Right lobe of liver (tissue), 6 donors: Measurements from ENCODE around the gene TYW3. TPM values are rescaled to one million over a fixed set of nuclear protein-coding genes. Genes with fewer than 3 reads are reported as not detected.

Experiments used
- ATAC-seq, 4 donors: fragments of 200-7000 bp; cut with Tn5 transposase; one replicate each; pipeline ENCODE4 v1.9.1; 2020; ENCODE audit warnings: mild to moderate bottlenecking in 4 of 4, moderate library complexity in 4 of 4
- DNase-seq, 3 donors: peaks; one replicate each; pipeline ENCODE4 v3.0.0-alpha.2; 2020
- H3K27ac ChIP-seq, 3 donors: fragments of 200-600 bp; one replicate each; pipeline ENCODE4 v1.8.0; 2022
- H3K27me3 ChIP-seq, 2 donors: fragments of 200-600 bp; one replicate each; pipeline ENCODE4 v1.8.0; 2022
- H3K36me3 ChIP-seq, 4 donors: fragments of 200-600 bp; sonication (generic) in 1 of 4; one replicate each; pipeline versions ENCODE4 v1.5.1 to v1.8.0; 2017 to 2022; ENCODE audit warnings: control low read depth in 1 of 4
- H3K4me1 ChIP-seq, 4 donors: fragments of 200-600 bp; sonication (generic) in 1 of 4; one replicate each; pipeline versions ENCODE4 v1.5.1 to v1.8.0; 2017 to 2022; ENCODE audit warnings: control low read depth in 1 of 4
- H3K4me3 ChIP-seq, 3 donors: fragments of 200-600 bp; one replicate each; pipeline ENCODE4 v1.8.0; 2022
- H3K9me3 ChIP-seq, 4 donors: fragments of 200-600 bp; sonication (generic) in 1 of 4; one replicate each; pipeline versions ENCODE4 v1.5.1 to v1.8.0; 2017 to 2022; ENCODE audit warnings: control low read depth in 1 of 4
- POLR2A ChIP-seq: fragments of 450-650 bp; IDR thresholded peaks from one replicate; pipeline ENCODE4 v1.6.1; 2017; ENCODE audit warnings: antibody characterized with exemption, mild to moderate bottlenecking
- WGBS: methylation state at CpG from one replicate; pipeline ENCODE4 v1.1.6; 2018; ENCODE audit warnings: low coverage, low lambda C conversion rate; ENCODE audit not compliant: insufficient coverage; ENCODE audit errors: missing lambda C conversion rate; 5-methylcytosine and 5-hydroxymethylcytosine counted together
- intact Hi-C, 2 donors: fragments of 100-400 bp; cut with DNase I; formaldehyde crosslinking; loops; one replicate each; pipeline versions ENCODE4 v1.11.2 to v1.14.1; 2022
- total RNA-seq, 6 experiments: library from RNA; depleted of rRNA in 2 of 6; stranded (reverse); fragments of >200 nt in 2 of 6; fragmentation: NEBNext Ultra II Directional in 3 of 6; extraction: Animal tissue kit (Norgen Biotek cat#: 25700) in 3 of 6; gene quantifications; one replicate each; pipeline versions ENCODE4 v1.1.0 to v1.2.4, GENCODE V29; 2016 to 2023
- TF ChIP-seq, protein P1 (sequence below), 4 donors: fragments of 200-600 bp in 3 of 4; fragments of 450-650 bp in 1 of 4; IDR thresholded peaks; one replicate each; pipeline versions ENCODE4 v1.5.1 to v1.8.0; 2016 to 2022; ENCODE audit warnings: antibody characterized with exemption in 4 of 4, mild to moderate bottlenecking in 2 of 4
- donor health status: DM: no; HTN: yes; CAD: no.
- donor health status: DM: no; HTN: no; CAD: no.
- donor health status: DM: no; HTN: no; CAD: no.
- donor health status: DM: no; HTN: yes; CAD: no.
- donor health status: DM: no; HTN: yes; CAD: no.

TYW3 gene
- total RNA-seq, 6 experiments from 2014 or later = 7.4 to 10.8 (median 8.5) TPM

GRCh38 chr1:74777525-74777924, 44.6 kb downstream of the TYW3 start:
- Histone ChIP-seq H3K27ac (no peak overlapping the region), H3K4me1 (no peaks in the 10 kb centered on the region), H3K4me3 (no peak overlapping the region), H3K27me3 (no peaks in the 10 kb centered on the region), H3K9me3 (no peaks in the 10 kb centered on the region), H3K36me3 (no peaks in the 10 kb centered on the region)
- DNase-seq (no peak), ATAC-seq (no peak)
- TF ChIP-seq, protein P1, sequence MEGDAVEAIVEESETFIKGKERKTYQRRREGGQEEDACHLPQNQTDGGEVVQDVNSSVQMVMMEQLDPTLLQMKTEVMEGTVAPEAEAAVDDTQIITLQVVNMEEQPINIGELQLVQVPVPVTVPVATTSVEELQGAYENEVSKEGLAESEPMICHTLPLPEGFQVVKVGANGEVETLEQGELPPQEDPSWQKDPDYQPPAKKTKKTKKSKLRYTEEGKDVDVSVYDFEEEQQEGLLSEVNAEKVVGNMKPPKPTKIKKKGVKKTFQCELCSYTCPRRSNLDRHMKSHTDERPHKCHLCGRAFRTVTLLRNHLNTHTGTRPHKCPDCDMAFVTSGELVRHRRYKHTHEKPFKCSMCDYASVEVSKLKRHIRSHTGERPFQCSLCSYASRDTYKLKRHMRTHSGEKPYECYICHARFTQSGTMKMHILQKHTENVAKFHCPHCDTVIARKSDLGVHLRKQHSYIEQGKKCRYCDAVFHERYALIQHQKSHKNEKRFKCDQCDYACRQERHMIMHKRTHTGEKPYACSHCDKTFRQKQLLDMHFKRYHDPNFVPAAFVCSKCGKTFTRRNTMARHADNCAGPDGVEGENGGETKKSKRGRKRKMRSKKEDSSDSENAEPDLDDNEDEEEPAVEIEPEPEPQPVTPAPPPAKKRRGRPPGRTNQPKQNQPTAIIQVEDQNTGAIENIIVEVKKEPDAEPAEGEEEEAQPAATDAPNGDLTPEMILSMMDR (IDR thresholded peaks at IDR 0.05) = no peak
- TF ChIP-seq POLR2A = no peak
- WGBS = 86% methylated on average over 1 of the region's 1 CpG
- intact Hi-C loops = no loop called here

GRCh38 chr1:74779750-74780149, 46.8 kb downstream of the TYW3 start:
- Histone ChIP-seq H3K27me3 (peaks cover 0 to 7% of the 10 kb centered on the region in 2 donors), H3K9me3 (no peaks in the 10 kb centered on the region), H3K27ac (no peak overlapping the region), H3K4me3 (no peak overlapping the region), H3K4me1 (no peaks in the 10 kb centered on the region), H3K36me3 (no peaks in the 10 kb centered on the region)
- no peak for DNase-seq
- no peak for ATAC-seq
- intact Hi-C loops = no loop called here
- TF ChIP-seq POLR2A = no peak
- TF ChIP-seq, protein P1 (IDR thresholded peaks at IDR 0.05) = no peak

DNA sequence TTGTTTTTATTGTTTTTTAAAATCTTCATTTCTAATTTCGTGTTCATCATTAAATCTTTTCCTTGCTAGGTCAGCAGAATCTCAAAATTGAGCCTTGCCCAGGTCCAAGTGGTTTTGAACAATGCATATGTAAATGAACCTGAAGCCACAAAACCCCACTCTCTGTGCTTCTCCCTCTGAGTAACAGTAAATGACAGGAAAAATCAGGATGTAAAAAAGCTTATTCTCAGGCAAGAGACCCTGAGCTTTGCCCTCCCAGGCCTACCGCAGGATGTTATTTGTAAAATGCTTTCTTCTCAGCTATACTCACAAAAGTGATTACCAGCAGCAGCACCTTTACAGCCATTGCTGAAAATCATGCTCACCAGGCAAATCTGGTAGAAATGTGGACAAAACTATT, 47.6 kb downstream of the TYW3 start:
- no peak for DNase-seq
- no peak overlapping the region for H3K27ac ChIP-seq
- intact Hi-C loops = no loop called here
- H3K27me3 ChIP-seq = peaks cover 0 to 7% of the 10 kb centered on the region in 2 donors
- no peaks in the 10 kb centered on the region for H3K9me3 ChIP-seq
- 20% methylated on average over 2 of the region's 2 CpGs for WGBS
- H3K4me1 ChIP-seq = no peaks in the 10 kb centered on the region
- no peaks in the 10 kb centered on the region for H3K36me3 ChIP-seq
- no peak overlapping the region for H3K4me3 ChIP-seq
- TF ChIP-seq, protein P1 (IDR thresholded peaks at IDR 0.05) = no peak
- no peak for TF ChIP-seq POLR2A
- no peak for ATAC-seq

DNA sequence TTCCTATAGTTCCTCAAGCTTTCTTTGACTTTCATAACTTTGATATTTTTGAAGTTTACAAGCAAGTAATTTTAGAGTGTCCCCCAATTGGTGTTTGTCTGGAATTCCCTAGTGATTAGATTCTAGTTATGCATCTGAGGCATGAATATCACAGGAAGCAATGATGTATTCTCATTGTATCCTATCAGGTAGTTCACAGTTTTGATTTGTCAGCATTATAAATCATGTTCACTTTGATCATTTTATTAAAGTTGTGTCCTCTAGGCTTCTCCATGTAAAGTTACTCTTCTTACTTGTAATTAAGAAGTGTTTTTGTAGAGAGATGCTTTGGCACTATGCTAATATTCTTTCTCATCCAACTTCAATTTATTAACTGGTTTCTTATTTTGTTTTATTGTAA, 53.0 kb downstream of the TYW3 start:
- Histone ChIP-seq H3K4me1 (no peaks in the 10 kb centered on the region), H3K27ac (no peak overlapping the region), H3K36me3 (no peaks in the 10 kb centered on the region), H3K4me3 (no peak overlapping the region), H3K9me3 (no peaks in the 10 kb centered on the region), H3K27me3 (peaks cover 0 to 7% of the 10 kb centered on the region in 2 donors)
- no peak for ATAC-seq
- no peak for DNase-seq
- TF ChIP-seq, protein P1 (IDR thresholded peaks at IDR 0.05) = no peak
- TF ChIP-seq POLR2A = no peak
- intact Hi-C loops = no loop called here

DNA sequence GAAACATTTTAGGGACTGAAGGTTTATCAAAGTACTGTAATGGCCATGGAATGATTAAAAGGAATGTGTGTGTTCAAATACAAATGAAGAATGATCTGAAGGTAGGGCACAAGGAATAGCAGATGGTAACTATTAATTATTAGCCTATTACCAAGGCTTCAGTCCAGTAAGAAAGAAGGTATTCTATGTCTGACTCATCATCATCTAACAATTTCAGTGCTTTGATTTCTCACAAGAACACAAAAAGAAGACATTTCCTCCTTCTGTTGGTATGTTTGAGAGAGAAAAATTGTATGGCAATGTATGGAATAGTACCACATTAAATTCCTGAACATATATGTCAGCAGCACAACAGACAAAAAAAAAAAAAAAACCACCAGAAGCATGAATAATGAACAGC, 57.5 kb downstream of the TYW3 start:
- DNase-seq (no peak), ATAC-seq (no peak)
- Histone ChIP-seq H3K27ac (no peak overlapping the region), H3K36me3 (no peaks in the 10 kb centered on the region), H3K4me3 (no peak overlapping the region), H3K9me3 (no peaks in the 10 kb centered on the region), H3K27me3 (no peaks in the 10 kb centered on the region), H3K4me1 (no peaks in the 10 kb centered on the region)
- intact Hi-C loops = loop anchor here in 1 of 2 donors (10.0 kb wide), 1 partner anchor 404 kb away; no protein-coding TSS in a partner anchor
- TF ChIP-seq, protein P1 (IDR thresholded peaks at IDR 0.05) = no peak
- TF ChIP-seq POLR2A = no peak
